Measurements from ENCODE around the gene ATP8A2.

ATP8A2 gene

GRCh38 chr13:26047040-26047439 is 675.3 kb downstream of the ATP8A2 start:
- no peak overlapping the region for H3K4me3 ChIP-seq (ENCODE audit: low read depth, low read length)
- no peak for TF ChIP-seq CTCF (IDR thresholded peaks at IDR 0.05; ENCODE audit: low read depth, low read length)
- DNase-seq (ENCODE audit: low read depth, low spot score), result no peak
- in situ Hi-C loops (cut with HindIII; ENCODE audit: low sequenced_read_pairs), result no loop called here

GRCh38 chr13:26048741-26049140 is 677.0 kb downstream of the ATP8A2 start:
- TF ChIP-seq CTCF (IDR thresholded peaks at IDR 0.05; ENCODE audit: low read depth, low read length), result no peak

GRCh38 chr13:26050568-26051230 is 678.9 kb downstream of the ATP8A2 start:
- no peak for TF ChIP-seq CTCF (IDR thresholded peaks at IDR 0.05; ENCODE audit: low read depth, low read length)
- peak; percentile 46 for DNase-seq (ENCODE audit: low read depth, low spot score)
- H3K4me3 ChIP-seq (ENCODE audit: low read depth, low read length), result peak overlapping the region; percentile 44
- in situ Hi-C loops (cut with HindIII; ENCODE audit: low sequenced_read_pairs), result no loop called here

More at GRCh38 chr13:26048741-26049140, 677.0 kb downstream of the ATP8A2 start:
- in situ Hi-C loops (cut with HindIII; ENCODE audit: low sequenced_read_pairs), result no loop called here
- DNase-seq (ENCODE audit: low read depth, low spot score), result no peak
- H3K4me3 ChIP-seq (ENCODE audit: low read depth, low read length), result peak overlapping the region; percentile 44

- H3K4me3 ChIP-seq (ENCODE audit: low read depth, low read length), result peak overlapping the region; percentile 44
- TF ChIP-seq CTCF (IDR thresholded peaks at IDR 0.05; ENCODE audit: low read depth, low read length), result no peak
- peak; percentile 46 for DNase-seq (ENCODE audit: low read depth, low spot score)
- in situ Hi-C loops (cut with HindIII; ENCODE audit: low sequenced_read_pairs), result no loop called here
These were observed 679.5 kb downstream of the ATP8A2 start for GRCh38 chr13:26051231-26051656.

GRCh38 chr13:26051657-26052311 is 680.0 kb downstream of the ATP8A2 start, which contains the start of gene SHISA2:
Gene SHISA2 (minus strand): TSS chr13:26052016. CDS start chr13:26050975, 1,041 bp downstream.
- DNase-seq (ENCODE audit: low read depth, low spot score), result peak; percentile 78
- in situ Hi-C loops (cut with HindIII; ENCODE audit: low sequenced_read_pairs), result no loop called here
- TF ChIP-seq CTCF (IDR thresholded peaks at IDR 0.05; ENCODE audit: low read depth, low read length), result no peak
- H3K4me3 ChIP-seq (ENCODE audit: low read depth, low read length), result peak within 1 kb of the TSS; percentile 44

- DNase-seq (ENCODE audit: low read depth, low spot score), result no peak
- in situ Hi-C loops (cut with HindIII; ENCODE audit: low sequenced_read_pairs), result no loop called here
- H3K4me3 ChIP-seq (ENCODE audit: low read depth, low read length), result peak overlapping the region; percentile 44
- TF ChIP-seq CTCF (IDR thresholded peaks at IDR 0.05; ENCODE audit: low read depth, low read length), result no peak
These were observed 680.6 kb downstream of the ATP8A2 start for GRCh38 chr13:26052337-26052736.
